Epithelial cell of umbilical artery (primary cell): Measurements from ENCODE around the gene RPL39. TPM values are rescaled to one million over a fixed set of nuclear protein-coding genes. Genes with fewer than 3 reads are reported as not detected.

Source experiments
- total RNA-seq: library from RNA; depleted of rRNA; stranded (reverse); fragments of >200 nt; gene quantifications from 2 replicates; pipeline ENCODE4 v1.2.3, GENCODE V29; 2014

The RPL39 gene
- 4,155 and 8,859 TPM in 2 replicates for total RNA-seq

GRCh38 chrX:119791437-119792231 is at the start of gene RPL39:
Gene RPL39, minus strand, starts transcription at chrX:119791630. Its CDS starts 54 bp downstream, at chrX:119791576.

GRCh38 chrX:119757979-119758730 is 33.3 kb downstream of the RPL39 start, which contains the start of gene SOWAHD:
Gene SOWAHD, plus strand, starts transcription at chrX:119758588. Its CDS starts 80 bp downstream, at chrX:119758668.

Other genes with a start within 250 kb of the RPL39 start
- 45.5 and 55.3 TPM in 2 replicates for gene STEEP1, start 226.2 kb downstream of the RPL39 start, total RNA-seq
- gene UBE2A, start 217.1 kb downstream of the RPL39 start, total RNA-seq = 17.2 and 18.2 TPM in 2 replicates
- 5.8 and 7.4 TPM in 2 replicates for gene NKRF, start 185.2 kb downstream of the RPL39 start, total RNA-seq
- gene SEPTIN6, start 98.5 kb downstream of the RPL39 start, total RNA-seq = 24.9 and 27.6 TPM in 2 replicates
- not detected in 2 replicates for gene SOWAHD, start 33.0 kb downstream of the RPL39 start, total RNA-seq
- 1.6 and 2.1 TPM in 2 replicates for gene UPF3B, start 61.3 kb upstream of the RPL39 start, total RNA-seq
- 15.0 and 17.5 TPM in 2 replicates for gene RNF113A, start 80.1 kb upstream of the RPL39 start, total RNA-seq
- gene NDUFA1, start 80.2 kb upstream of the RPL39 start, total RNA-seq = 65.2 and 101 TPM in 2 replicates
- not detected in 2 replicates for gene AKAP14, start 104.3 kb upstream of the RPL39 start, total RNA-seq
- 3.0 and 4.2 TPM in 2 replicates for gene NKAP, start 152.1 kb upstream of the RPL39 start, total RNA-seq